OCI-LY7 (cell line): ENCODE measurements around the gene ABCB9. TPM values are rescaled to one million over a fixed set of nuclear protein-coding genes. Genes with fewer than 3 reads are reported as not detected.
"Not testable (repeated sequence)": the region's sequence is repeated elsewhere in the genome, so short reads cannot be mapped to it uniquely, and the experiment has no call there.

Source experiments
- Bru-seq: library from RNA; stranded (reverse); fragments of 400-500 nt; gene quantifications from one replicate; lab custom pipeline; 2021; lab: Mats Ljungman, UMichigan
- BruChase-seq, 2 experiments: library from RNA; stranded (reverse); fragments of 400-500 nt; gene quantifications; one replicate each; lab custom pipeline; 2021; lab: Mats Ljungman, UMichigan
- BruUV-seq: library from RNA; stranded (reverse); fragments of 400-500 nt; replicated peaks from 2 replicates; lab custom pipeline; 2021; lab: Mats Ljungman, UMichigan
- CTCF ChIA-PET: fragments of 300-600 bp; sonication (Branson Sonifier 250); formaldehyde crosslinking; loops from one replicate; lab custom pipeline; 2022; ENCODE audit warnings: antibody characterized with exemption; ENCODE audit not compliant: unreplicated experiment; lab: Charles Lee
- POLR2A ChIA-PET: fragments of 300-600 bp; sonication (Branson Sonifier 250); formaldehyde crosslinking; loops from one replicate; lab custom pipeline; 2022; ENCODE audit warnings: antibody characterized with exemption; lab: Charles Lee
- DNase-seq: peaks from one replicate; pipeline ENCODE4 v3.0.0-alpha.2; 2015; ENCODE audit warnings: low spot score
- H2AFZ ChIP-seq: fragments of 200-600 bp; sonication (generic), shearing (Covaris generic); 2 replicates; pipeline ENCODE4 v1.6.1; 2014; ENCODE audit warnings: mild to moderate bottlenecking, antibody characterized with exemption, low read length, moderate library complexity
- H3K27ac ChIP-seq: fragments of 200-600 bp; sonication (generic); 2 replicates; pipeline ENCODE4 v1.5.1; 2014; ENCODE audit warnings: mixed run types, low read depth, mild to moderate bottlenecking, moderate library complexity, low read length, inconsistent platforms; ENCODE audit not compliant: poor library complexity, severe bottlenecking
- H3K36me3 ChIP-seq: fragments of 200-600 bp; sonication (generic); 2 replicates; pipeline ENCODE4 v1.6.1; 2014; ENCODE audit warnings: mild to moderate bottlenecking, antibody characterized with exemption, low read length, moderate library complexity, mixed read lengths; ENCODE audit not compliant: insufficient read depth
- H3K4me1 ChIP-seq: fragments of 200-600 bp; sonication (generic); 2 replicates; pipeline ENCODE4 v1.5.1; 2014; ENCODE audit warnings: mild to moderate bottlenecking, low read length; ENCODE audit not compliant: insufficient read depth, poor library complexity, severe bottlenecking
- H3K4me2 ChIP-seq: fragments of 200-600 bp; sonication (generic); 2 replicates; pipeline ENCODE4 v1.6.1; 2014; ENCODE audit warnings: mild to moderate bottlenecking, low read length
- H3K4me3 ChIP-seq: fragments of 200-600 bp; sonication (generic); 2 replicates; pipeline ENCODE4 v1.5.1; 2014; ENCODE audit warnings: mild to moderate bottlenecking, low read depth, low read length; ENCODE audit not compliant: poor library complexity, severe bottlenecking
- H3K79me2 ChIP-seq: fragments of 200-600 bp; sonication (generic); 2 replicates; pipeline ENCODE4 v1.6.1; 2016; ENCODE audit warnings: low read depth, mild to moderate bottlenecking, low read length, moderate library complexity, mixed read lengths; ENCODE audit not compliant: insufficient read depth
- H3K9me2 ChIP-seq: fragments of 200-600 bp; sonication (generic); 2 replicates; pipeline ENCODE4 v1.6.1; 2016; ENCODE audit warnings: mild to moderate bottlenecking, low read length, mixed read lengths; ENCODE audit not compliant: insufficient read depth
- H3K9me3 ChIP-seq: fragments of 200-600 bp; sonication (generic); 2 replicates; pipeline ENCODE4 v1.6.1; 2014; ENCODE audit warnings: mild to moderate bottlenecking, mixed run types, low read length, mixed read lengths
- H4K20me1 ChIP-seq: fragments of 200-600 bp; sonication (generic); 2 replicates; pipeline ENCODE4 v1.6.1; 2014; ENCODE audit warnings: mild to moderate bottlenecking, antibody characterized with exemption, low read length, moderate library complexity, mixed read lengths; ENCODE audit not compliant: insufficient read depth
- EZH2phosphoT487 ChIP-seq: fragments of 200-600 bp; sonication (generic); IDR thresholded peaks from 2 replicates; pipeline ENCODE4 v1.6.1; 2018; ENCODE audit warnings: low read depth, borderline replicate concordance, mild to moderate bottlenecking, mixed run types, antibody characterized with exemption, low read length, moderate library complexity, mixed read lengths
- intact Hi-C: fragments of 100-400 bp; cut with micrococcal nuclease; formaldehyde crosslinking; loops from one replicate; pipeline ENCODE4 v1.10.0; 2022; ENCODE audit not compliant: unreplicated experiment
- long read RNA-seq: library from polyadenylated mRNA; stranded (forward); transcript quantifications from one replicate; pipeline ENCODE4 v2.0.0, GENCODE V29; 2022
- total RNA-seq, 2 experiments: library from RNA; depleted of rRNA in 1 of 2; stranded (reverse); fragments of >200 nt in 1 of 2; shearing (Covaris generic) in 1 of 2; gene quantifications; 2 replicates each; pipeline ENCODE4 v1.2.3, GENCODE V29; 2014 to 2022
- TF ChIP-seq, protein P1 (sequence below): fragments of 200-600 bp; sonication (generic); conservative IDR thresholded peaks from 2 replicates; pipeline ENCODE4 v1.5.1; 2014; ENCODE audit warnings: mild to moderate bottlenecking, antibody characterized with exemption, low read length, moderate library complexity, mixed read lengths

Gene ABCB9
- total RNA-seq (2014; rRNA removed; shearing (Covaris generic)), result 4.0 and 7.0 TPM in 2 replicates
- 6.8 and 7.9 TPM in 2 replicates for total RNA-seq (2022)
- Bru-seq, nascent RNA, result percentile 35 among the genes with signal in this experiment
- BruChase-seq, experiment 1, labeled RNA remaining after a 6-hour chase, result percentile 34 among the genes with signal in this experiment
- BruChase-seq, experiment 2, labeled RNA remaining after a 2-hour chase, result percentile 34 among the genes with signal in this experiment
- long read RNA-seq, partial matches to known transcripts, result 0 of 4 reads
- long read RNA-seq, other reads (novel, unspliced or antisense), result 2 of 4 reads

DNA sequence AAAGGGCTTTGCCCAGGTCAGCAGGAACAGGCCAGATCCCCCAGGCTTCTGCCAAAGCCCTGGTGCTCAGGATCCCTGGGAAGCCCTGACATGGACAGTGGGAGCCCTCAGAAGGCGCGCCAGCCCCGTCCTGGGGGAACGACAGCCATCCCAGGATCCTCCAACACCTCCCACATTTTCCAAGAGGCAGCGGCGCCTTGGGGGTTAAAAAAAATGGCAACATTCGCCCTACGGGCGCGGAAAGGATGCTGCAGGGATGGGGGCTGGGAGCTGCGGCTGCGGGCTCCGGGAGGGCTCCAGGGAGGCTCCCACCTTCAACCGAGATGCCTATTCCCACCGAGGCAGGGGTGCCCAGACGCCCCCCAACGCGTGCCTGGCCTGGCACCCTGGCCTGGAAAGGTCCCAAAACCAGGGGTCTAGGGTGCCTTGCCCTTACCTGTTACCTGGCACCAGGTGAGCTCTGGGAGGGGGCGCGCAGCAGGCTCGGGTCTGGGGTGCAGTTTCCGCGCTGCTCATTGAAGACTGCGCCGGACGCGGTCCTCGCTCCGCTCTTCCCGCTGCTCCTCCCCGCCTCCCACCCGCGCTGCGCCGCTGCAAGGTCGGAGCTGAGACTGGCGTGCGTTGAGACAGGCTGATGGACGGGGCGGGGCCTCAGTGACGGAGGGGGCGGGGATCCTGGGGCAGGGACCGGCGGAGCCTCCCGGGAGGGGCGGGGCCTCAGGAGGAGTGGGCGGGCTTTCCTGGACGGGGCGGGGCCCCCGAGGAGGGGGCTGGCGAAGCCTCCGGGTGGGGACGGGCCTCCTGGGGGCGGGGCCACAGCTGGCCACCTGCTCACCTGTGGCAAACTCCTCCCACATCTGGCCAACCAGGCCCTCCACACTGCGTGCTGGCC lies at the start of gene ABCB9:
ABCB9 (minus strand) TSS at position 613 of the 892 bp plus-strand sequence. CDS start 6,228 bp downstream, outside the sequence.
- BruUV-seq, result no TSS peak
- H3K27ac ChIP-seq, result no peak within 1 kb of the TSS

DNA sequence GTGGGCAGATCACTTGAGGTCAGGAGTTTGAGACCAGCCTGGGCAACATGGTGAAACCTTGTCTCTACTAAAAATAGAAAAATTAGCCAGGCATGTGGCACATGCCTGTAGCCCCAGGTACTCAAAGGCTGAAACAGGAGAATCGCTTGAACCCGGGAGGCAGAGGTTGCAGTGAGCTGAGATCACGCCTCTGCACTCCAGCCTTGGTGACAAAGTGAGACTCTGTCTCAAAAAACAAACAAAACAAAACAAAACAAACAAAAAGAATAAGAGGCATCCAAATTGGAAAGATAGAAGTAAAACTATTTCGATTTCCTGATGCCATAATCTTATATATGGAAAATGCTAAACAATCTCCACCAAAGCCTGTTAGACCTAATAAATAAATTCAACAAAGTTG lies 48.2 kb upstream of the ABCB9 start:
- CTCF ChIA-PET, result not testable (repeated sequence)

More for the DNA sequence above, at the start of gene ABCB9:
- no peaks in the 10 kb centered on the region for H3K9me2 ChIP-seq
- H2AFZ ChIP-seq, result peak within 1 kb of the TSS; percentile 70
- H4K20me1 ChIP-seq, result no peaks in the 10 kb centered on the region
- H3K4me2 ChIP-seq, result peak within 1 kb of the TSS; percentile 86
- peaks cover 26% of the 10 kb centered on the region for H3K4me1 ChIP-seq
- DNase-seq, result peak; percentile 93
- H3K79me2 ChIP-seq, result no peaks in the 10 kb centered on the region
- ChIA-PET CTCF (interaction anchor here (0.6 kb wide), 1 partner anchor 9 kb away, joined by 3 read pairs; the partner anchor contains the start of gene OGFOD2), POLR2A (interaction anchor here (0.5 to 0.7 kb wide), 6 partner anchors 59 to 1867 kb away, joined by 3 to 6 read pairs (median 4); no protein-coding TSS in a partner anchor)
- intact Hi-C loops, result no loop called here
- H3K9me3 ChIP-seq, result no peaks in the 10 kb centered on the region
- no peaks in the 10 kb centered on the region for H3K36me3 ChIP-seq
- H3K4me3 ChIP-seq, result peak within 1 kb of the TSS; percentile 71
- TF ChIP-seq, protein P1, sequence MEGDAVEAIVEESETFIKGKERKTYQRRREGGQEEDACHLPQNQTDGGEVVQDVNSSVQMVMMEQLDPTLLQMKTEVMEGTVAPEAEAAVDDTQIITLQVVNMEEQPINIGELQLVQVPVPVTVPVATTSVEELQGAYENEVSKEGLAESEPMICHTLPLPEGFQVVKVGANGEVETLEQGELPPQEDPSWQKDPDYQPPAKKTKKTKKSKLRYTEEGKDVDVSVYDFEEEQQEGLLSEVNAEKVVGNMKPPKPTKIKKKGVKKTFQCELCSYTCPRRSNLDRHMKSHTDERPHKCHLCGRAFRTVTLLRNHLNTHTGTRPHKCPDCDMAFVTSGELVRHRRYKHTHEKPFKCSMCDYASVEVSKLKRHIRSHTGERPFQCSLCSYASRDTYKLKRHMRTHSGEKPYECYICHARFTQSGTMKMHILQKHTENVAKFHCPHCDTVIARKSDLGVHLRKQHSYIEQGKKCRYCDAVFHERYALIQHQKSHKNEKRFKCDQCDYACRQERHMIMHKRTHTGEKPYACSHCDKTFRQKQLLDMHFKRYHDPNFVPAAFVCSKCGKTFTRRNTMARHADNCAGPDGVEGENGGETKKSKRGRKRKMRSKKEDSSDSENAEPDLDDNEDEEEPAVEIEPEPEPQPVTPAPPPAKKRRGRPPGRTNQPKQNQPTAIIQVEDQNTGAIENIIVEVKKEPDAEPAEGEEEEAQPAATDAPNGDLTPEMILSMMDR, result no peak

DNA sequence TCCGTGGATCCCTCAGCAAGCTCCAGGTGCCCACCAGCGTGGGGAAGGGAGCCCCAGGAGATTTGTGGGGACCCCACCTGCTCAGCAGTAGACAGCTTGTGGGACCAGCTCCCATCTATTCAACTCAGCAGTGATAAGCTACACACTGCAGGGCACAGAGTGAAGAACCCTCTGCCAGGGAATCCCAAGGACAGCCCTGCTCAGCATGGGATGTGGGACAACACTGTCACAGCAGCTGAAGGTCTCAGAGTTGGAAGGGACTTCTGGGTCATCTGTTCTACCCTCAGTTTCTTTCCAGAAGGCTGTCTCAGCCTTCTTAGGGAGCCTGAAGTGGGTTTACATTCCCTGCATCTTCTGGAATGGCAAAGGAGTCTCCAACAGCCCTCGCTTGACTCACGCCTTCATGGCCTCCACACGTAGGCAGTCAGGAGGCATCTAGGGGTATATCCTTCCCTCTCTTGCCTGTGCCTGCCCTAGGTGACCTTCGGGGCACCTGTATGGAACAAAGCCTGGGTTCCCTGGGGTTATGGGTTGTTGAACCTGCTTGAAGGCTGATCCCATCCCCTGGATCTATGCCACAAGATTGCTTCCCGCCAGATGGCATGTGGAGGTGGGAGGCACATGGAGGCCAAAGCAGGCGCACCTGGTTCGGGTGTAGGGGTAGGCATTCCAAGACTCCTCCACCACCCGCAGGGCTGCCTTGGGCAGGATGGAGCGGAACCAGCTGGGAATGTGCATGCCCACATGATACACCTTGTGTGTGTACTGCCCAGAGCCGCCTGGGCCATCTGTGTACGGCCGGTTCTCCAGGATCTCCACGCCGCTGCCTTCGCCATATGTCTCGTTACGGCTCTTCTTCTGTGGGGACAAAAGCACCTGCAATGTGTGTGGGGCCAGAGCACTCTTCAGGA lies 47.2 kb upstream of the ABCB9 start:
- Histone ChIP-seq H2AFZ (no peak overlapping the region), H3K4me1 (no peaks in the 10 kb centered on the region), H3K9me3 (no peaks in the 10 kb centered on the region), H4K20me1 (no peaks in the 10 kb centered on the region), H3K4me3 (no peak overlapping the region), H3K36me3 (no peaks in the 10 kb centered on the region), H3K79me2 (no peaks in the 10 kb centered on the region), H3K9me2 (no peaks in the 10 kb centered on the region), H3K27ac (no peak overlapping the region), H3K4me2 (no peak overlapping the region)
- ChIA-PET POLR2A (interaction anchor here (1.2 kb wide), 1 partner anchor 13 kb away, joined by 3 read pairs; no protein-coding TSS in a partner anchor), CTCF (no interaction called here)
- no peak for TF ChIP-seq EZH2phosphoT487
- TF ChIP-seq, protein P1, result no peak
- DNase-seq, result no peak
- no TSS peak for BruUV-seq
- intact Hi-C loops, result no loop called here

More for the DNA sequence above, 48.2 kb upstream of the ABCB9 start:
- H3K9me2 ChIP-seq, H3K36me3 ChIP-seq, H3K4me3 ChIP-seq, H4K20me1 ChIP-seq, H3K27ac ChIP-seq, H3K4me1 ChIP-seq, H3K79me2 ChIP-seq, POLR2A ChIA-PET, H2AFZ ChIP-seq, H3K4me2 ChIP-seq, BruUV-seq, H3K9me3 ChIP-seq, DNase-seq, intact Hi-C loops: not testable (repeated sequence)
